Measurements from ENCODE around the gene FASTK.

- TF ChIP-seq REST (IDR thresholded peaks at IDR 0.05; ENCODE audit: insufficient read depth in 1 of 2, low read depth in 2 of 2, low read length in 1 of 2) (no peak), SIN3A (IDR thresholded peaks at IDR 0.05; ENCODE audit: borderline replicate concordance, insufficient read depth, low read depth, low read length) (no peak), CTCF (IDR thresholded peaks at IDR 0.05) (no peak), POLR2AphosphoS5 (IDR thresholded peaks at IDR 0.05; ENCODE audit: low read depth, low read length) (no peak), TCF7L2 (IDR thresholded peaks at IDR 0.05; ENCODE audit: low read depth, low read length) (no peak)
These were observed 27.5 kb downstream of the FASTK start for GRCh38 chr7:151053096-151053495.
